Trophoblast cell (in vitro differentiated cells and primary cell): ENCODE data around the gene INHBB.

Source experiments
- DNase-seq, 2 donors: peaks; one replicate each; pipeline ENCODE4 v3.0.0-alpha.2; 2016
- H2AFZ ChIP-seq: 2 replicates; pipeline ENCODE4 v1.6.1; 2013; ENCODE audit warnings: low read length, moderate library complexity, mild to moderate bottlenecking; ENCODE audit not compliant: insufficient read depth, poor library complexity
- H2AK5ac ChIP-seq: 2 replicates; pipeline ENCODE4 v1.6.1; 2013; ENCODE audit warnings: mild to moderate bottlenecking, low read length
- H2BK120ac ChIP-seq: 2 replicates; pipeline ENCODE4 v1.6.1; 2013; ENCODE audit warnings: low read length, mild to moderate bottlenecking, moderate library complexity; ENCODE audit not compliant: insufficient read depth, poor library complexity
- H2BK12ac ChIP-seq: 2 replicates; pipeline ENCODE4 v1.6.1; 2013; ENCODE audit warnings: mild to moderate bottlenecking, low read length, moderate library complexity
- H2BK5ac ChIP-seq: 2 replicates; pipeline ENCODE4 v1.6.1; 2013; ENCODE audit warnings: low read length, low read depth, moderate library complexity, mild to moderate bottlenecking; ENCODE audit not compliant: poor library complexity
- H3K14ac ChIP-seq: 2 replicates; pipeline ENCODE4 v1.6.1; 2013; ENCODE audit warnings: mild to moderate bottlenecking, low read length
- H3K18ac ChIP-seq: 2 replicates; pipeline ENCODE4 v1.6.1; 2013; ENCODE audit warnings: mild to moderate bottlenecking, low read length
- H3K23ac ChIP-seq: 2 replicates; pipeline ENCODE4 v1.6.1; 2013; ENCODE audit warnings: low read length
- H3K27ac ChIP-seq: 2 replicates; pipeline ENCODE4 v1.5.1; 2013; ENCODE audit warnings: low read depth, mild to moderate bottlenecking, inconsistent platforms, low read length, moderate library complexity
- H3K27me3 ChIP-seq: 2 replicates; pipeline ENCODE4 v1.6.1; 2013; ENCODE audit warnings: inconsistent platforms, mild to moderate bottlenecking, low read length, moderate library complexity; ENCODE audit not compliant: insufficient read depth
- H3K36me3 ChIP-seq, 2 experiments: 1 replicate in 1 of 2; 2 replicates in 1 of 2; pipeline ENCODE4 v1.6.1; 2013; ENCODE audit warnings: low read length in 2 of 2, mild to moderate bottlenecking in 2 of 2, moderate library complexity in 1 of 2; ENCODE audit not compliant: insufficient read depth in 2 of 2, control insufficient read depth in 1 of 2
- H3K4ac ChIP-seq: 2 replicates; pipeline ENCODE4 v1.6.1; 2013; ENCODE audit warnings: low read depth, mild to moderate bottlenecking, low read length, moderate library complexity
- H3K4me1 ChIP-seq, 2 experiments: 1 replicate in 1 of 2; 2 replicates in 1 of 2; pipeline ENCODE4 v1.6.1; 2013; ENCODE audit warnings: low read length in 2 of 2, mild to moderate bottlenecking in 2 of 2, moderate library complexity in 1 of 2; ENCODE audit not compliant: insufficient read depth in 2 of 2, control insufficient read depth in 1 of 2
- H3K4me2 ChIP-seq: 2 replicates; pipeline ENCODE4 v1.6.1; 2013; ENCODE audit warnings: inconsistent platforms, mild to moderate bottlenecking, low read length, moderate library complexity
- H3K4me3 ChIP-seq: 2 replicates; pipeline ENCODE4 v1.5.1; 2013; ENCODE audit warnings: mild to moderate bottlenecking, low read depth, low read length, inconsistent platforms
- H3K79me1 ChIP-seq: one replicate; pipeline ENCODE4 v1.6.1; 2013; ENCODE audit warnings: low read length
- H3K79me2 ChIP-seq: 2 replicates; pipeline ENCODE4 v1.6.1; 2013; ENCODE audit warnings: low read length, mild to moderate bottlenecking; ENCODE audit not compliant: control insufficient read depth, insufficient read depth, poor library complexity
- H3K9ac ChIP-seq: 2 replicates; pipeline ENCODE4 v1.6.1; 2013; ENCODE audit warnings: mild to moderate bottlenecking, low read length
- H3K9me3 ChIP-seq: 2 replicates; pipeline ENCODE4 v1.6.1; 2013; ENCODE audit warnings: low read depth, mild to moderate bottlenecking, control low read depth, inconsistent platforms, low read length; ENCODE audit not compliant: insufficient read depth
- H4K12ac ChIP-seq: 2 replicates; pipeline ENCODE4 v1.6.1; 2013; ENCODE audit warnings: low read depth, mild to moderate bottlenecking, low read length, moderate library complexity
- H4K8ac ChIP-seq: 2 replicates; pipeline ENCODE4 v1.6.1; 2013; ENCODE audit warnings: low read depth, mild to moderate bottlenecking, low read length, moderate library complexity
- H4K91ac ChIP-seq: one replicate; pipeline ENCODE4 v1.6.1; 2013; ENCODE audit warnings: low read depth, mild to moderate bottlenecking, low read length, moderate library complexity
- WGBS: extraction: QIAGEN DNeasy Blood & Tissue Kit; methylation state at CpG from one replicate; pipeline ENCODE4 v1.1.7; 2013; ENCODE audit warnings: missing lambda C conversion rate; ENCODE audit not compliant: insufficient read length, insufficient coverage; ENCODE audit errors: extremely low coverage; 5-methylcytosine and 5-hydroxymethylcytosine counted together

The INHBB gene

GRCh38 chr2:120353931-120354330 is 8.0 kb downstream of the INHBB start:
- no peaks in the 10 kb centered on the region for H3K36me3 ChIP-seq
- no peak overlapping the region for H2BK12ac ChIP-seq
- no peak overlapping the region for H2BK120ac ChIP-seq
- H3K4me2 ChIP-seq: no peak overlapping the region
- peak; percentile 52 to 53 for DNase-seq
- H3K18ac ChIP-seq: no peak overlapping the region
- no peak overlapping the region for H3K14ac ChIP-seq
- no peak overlapping the region for H3K27ac ChIP-seq
- no peak overlapping the region for H3K4ac ChIP-seq
- H3K27me3 ChIP-seq: peaks cover 11% of the 10 kb centered on the region
- no peak overlapping the region for H2AK5ac ChIP-seq
- no peak overlapping the region for H2BK5ac ChIP-seq
- H3K9me3 ChIP-seq: peaks cover 10% of the 10 kb centered on the region
- H4K8ac ChIP-seq: no peak overlapping the region
- H3K79me1 ChIP-seq: no peaks in the 10 kb centered on the region
- H2AFZ ChIP-seq: no peak overlapping the region
- no peak overlapping the region for H3K9ac ChIP-seq
- H3K79me2 ChIP-seq: no peaks in the 10 kb centered on the region
- H4K12ac ChIP-seq: no peak overlapping the region
- no peaks in the 10 kb centered on the region for H3K4me1 ChIP-seq
- WGBS: no CpG with 5 or more reads among the region's 10 CpGs
- H3K23ac ChIP-seq: no peak overlapping the region
- no peak overlapping the region for H3K4me3 ChIP-seq
- no peak overlapping the region for H4K91ac ChIP-seq

GRCh38 chr2:120354467-120354866 is 8.5 kb downstream of the INHBB start:
- Histone ChIP-seq H4K12ac (no peak overlapping the region), H4K8ac (no peak overlapping the region), H2AK5ac (no peak overlapping the region), H2BK120ac (no peak overlapping the region), H3K23ac (peak overlapping the region; percentile 28), H3K27me3 (peaks cover 6% of the 10 kb centered on the region), H2AFZ (no peak overlapping the region), H3K79me2 (no peaks in the 10 kb centered on the region), H3K4me2 (no peak overlapping the region), H2BK5ac (no peak overlapping the region), H3K27ac (no peak overlapping the region), H2BK12ac (no peak overlapping the region), H3K36me3 (no peaks in the 10 kb centered on the region), H3K18ac (no peak overlapping the region), H3K79me1 (no peaks in the 10 kb centered on the region), H3K4me3 (peak overlapping the region; percentile 39), H3K4ac (no peak overlapping the region), H3K14ac (no peak overlapping the region), H3K4me1 (no peaks in the 10 kb centered on the region), H4K91ac (no peak overlapping the region), H3K9ac (no peak overlapping the region), H3K9me3 (peaks cover 4% of the 10 kb centered on the region)
- no peak for DNase-seq
- no CpG with 5 or more reads among the region's 15 CpGs for WGBS

GRCh38 chr2:120354935-120355779 is 9.2 kb downstream of the INHBB start:
- Histone ChIP-seq H3K9ac (no peak overlapping the region), H2BK120ac (no peak overlapping the region), H3K18ac (no peak overlapping the region), H3K4me1 (no peaks in the 10 kb centered on the region), H3K14ac (no peak overlapping the region), H2BK5ac (no peak overlapping the region), H3K23ac (no peak overlapping the region), H3K36me3 (no peaks in the 10 kb centered on the region), H3K4me2 (no peak overlapping the region), H3K9me3 (peaks cover 2% of the 10 kb centered on the region), H3K79me2 (no peaks in the 10 kb centered on the region), H3K27me3 (peaks cover under 1% of the 10 kb centered on the region), H4K91ac (no peak overlapping the region), H3K4me3 (no peak overlapping the region), H4K12ac (no peak overlapping the region), H2AFZ (no peak overlapping the region), H3K4ac (no peak overlapping the region), H3K79me1 (no peaks in the 10 kb centered on the region), H4K8ac (no peak overlapping the region), H3K27ac (no peak overlapping the region), H2BK12ac (no peak overlapping the region), H2AK5ac (no peak overlapping the region)
- no peak for DNase-seq
- no CpG with 5 or more reads among the region's 15 CpGs for WGBS

GRCh38 chr2:120355780-120356266 is 9.9 kb downstream of the INHBB start:
- H3K27ac ChIP-seq: no peak overlapping the region
- no peak overlapping the region for H2AFZ ChIP-seq
- no peak overlapping the region for H3K9ac ChIP-seq
- no peak overlapping the region for H2AK5ac ChIP-seq
- H4K8ac ChIP-seq: no peak overlapping the region
- no peaks in the 10 kb centered on the region for H3K27me3 ChIP-seq
- H3K4me3 ChIP-seq: no peak overlapping the region
- WGBS: no CpG with 5 or more reads among the region's 6 CpGs
- no peak for DNase-seq
- H2BK120ac ChIP-seq: no peak overlapping the region
- H3K9me3 ChIP-seq: peaks cover 2% of the 10 kb centered on the region
- H3K4me2 ChIP-seq: no peak overlapping the region
- no peak overlapping the region for H3K18ac ChIP-seq
- H3K36me3 ChIP-seq: no peaks in the 10 kb centered on the region
- no peak overlapping the region for H3K14ac ChIP-seq
- no peak overlapping the region for H3K4ac ChIP-seq
- no peak overlapping the region for H2BK5ac ChIP-seq
- no peak overlapping the region for H4K91ac ChIP-seq
- H2BK12ac ChIP-seq: no peak overlapping the region
- H3K4me1 ChIP-seq: no peaks in the 10 kb centered on the region
- H4K12ac ChIP-seq: no peak overlapping the region
- no peaks in the 10 kb centered on the region for H3K79me2 ChIP-seq
- H3K23ac ChIP-seq: no peak overlapping the region
- no peaks in the 10 kb centered on the region for H3K79me1 ChIP-seq
